GM12865 (cell line): Measurements from ENCODE around the gene TMEM161A.
"Not testable (repeated sequence)": the region's sequence is repeated elsewhere in the genome, so short reads cannot be mapped to it uniquely, and the experiment has no call there.

Source experiments
- DNase-seq: peaks from one replicate; pipeline ENCODE4 v3.0.0; 2010; ENCODE audit warnings: low read depth
- H3K4me3 ChIP-seq: 2 replicates; pipeline ENCODE4 v1.5.1; 2011; ENCODE audit warnings: mild to moderate bottlenecking, low read depth, low read length, control low read depth
- TF ChIP-seq, protein P1 (sequence below): IDR thresholded peaks from 2 replicates; pipeline ENCODE4 v1.5.1; 2011; ENCODE audit warnings: low read length, control low read depth, low read depth, inconsistent platforms; ENCODE audit not compliant: insufficient read depth; ENCODE audit errors: missing control alignments

Gene TMEM161A

DNA sequence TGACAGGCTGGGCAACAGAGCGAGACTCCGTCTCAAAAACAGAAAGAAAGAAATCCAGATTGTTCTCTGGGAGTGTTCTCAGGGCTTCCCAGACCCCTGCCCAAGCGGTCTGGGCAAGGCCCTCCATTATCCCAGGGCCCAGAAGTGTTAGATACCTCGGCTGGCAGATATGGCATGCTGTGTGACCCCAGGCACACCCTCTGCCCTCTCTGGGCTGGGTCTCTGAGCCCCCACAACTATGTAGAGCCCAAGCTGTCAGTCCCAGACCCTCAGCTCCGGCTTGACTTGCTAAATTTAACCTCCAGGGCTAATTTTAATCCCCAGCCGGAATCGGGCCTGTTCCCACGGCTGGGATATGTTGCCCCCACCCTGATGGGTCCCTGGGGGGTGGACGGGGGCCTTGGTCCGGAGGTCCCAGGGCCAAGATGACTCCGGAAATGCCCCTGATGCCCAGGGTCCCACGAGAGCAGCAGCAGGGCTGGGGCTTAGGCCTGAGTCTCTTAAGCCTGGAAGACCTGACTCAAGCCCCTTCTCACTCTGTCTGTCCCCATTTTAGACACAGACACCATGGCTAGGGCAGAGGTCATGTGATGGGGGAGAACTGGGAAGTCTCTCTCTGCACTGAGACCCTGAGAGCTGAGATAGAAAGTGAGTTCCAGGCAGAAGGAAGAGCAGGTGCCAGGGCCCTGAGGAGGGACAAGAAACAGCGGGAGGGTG, 14.5 kb upstream of the TMEM161A start:
- TF ChIP-seq, protein P1, sequence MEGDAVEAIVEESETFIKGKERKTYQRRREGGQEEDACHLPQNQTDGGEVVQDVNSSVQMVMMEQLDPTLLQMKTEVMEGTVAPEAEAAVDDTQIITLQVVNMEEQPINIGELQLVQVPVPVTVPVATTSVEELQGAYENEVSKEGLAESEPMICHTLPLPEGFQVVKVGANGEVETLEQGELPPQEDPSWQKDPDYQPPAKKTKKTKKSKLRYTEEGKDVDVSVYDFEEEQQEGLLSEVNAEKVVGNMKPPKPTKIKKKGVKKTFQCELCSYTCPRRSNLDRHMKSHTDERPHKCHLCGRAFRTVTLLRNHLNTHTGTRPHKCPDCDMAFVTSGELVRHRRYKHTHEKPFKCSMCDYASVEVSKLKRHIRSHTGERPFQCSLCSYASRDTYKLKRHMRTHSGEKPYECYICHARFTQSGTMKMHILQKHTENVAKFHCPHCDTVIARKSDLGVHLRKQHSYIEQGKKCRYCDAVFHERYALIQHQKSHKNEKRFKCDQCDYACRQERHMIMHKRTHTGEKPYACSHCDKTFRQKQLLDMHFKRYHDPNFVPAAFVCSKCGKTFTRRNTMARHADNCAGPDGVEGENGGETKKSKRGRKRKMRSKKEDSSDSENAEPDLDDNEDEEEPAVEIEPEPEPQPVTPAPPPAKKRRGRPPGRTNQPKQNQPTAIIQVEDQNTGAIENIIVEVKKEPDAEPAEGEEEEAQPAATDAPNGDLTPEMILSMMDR, result no peak
- no peak for DNase-seq
- no peak overlapping the region for H3K4me3 ChIP-seq

DNA sequence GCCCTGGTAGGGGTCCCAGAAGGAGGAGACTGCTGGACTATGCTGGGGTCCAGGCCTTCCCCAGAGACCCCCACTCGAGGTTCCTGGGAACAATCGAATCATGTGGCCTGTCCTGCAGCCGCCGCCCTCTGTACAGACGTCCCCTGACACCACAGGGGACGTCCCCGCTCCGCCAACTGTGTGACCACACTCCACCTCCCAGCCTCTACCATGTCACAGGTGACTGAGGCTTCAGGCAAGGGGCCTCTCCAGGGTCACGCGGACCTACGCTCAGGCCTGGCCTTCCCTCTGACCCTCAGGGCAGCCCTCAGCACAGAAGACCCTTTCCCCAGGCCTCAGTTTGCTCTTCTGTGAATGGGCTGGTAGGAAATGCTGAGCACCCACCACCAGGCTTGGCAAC, 13.1 kb upstream of the TMEM161A start:
- H3K4me3 ChIP-seq, result no peak overlapping the region
- TF ChIP-seq, protein P1, result no peak
- peak; percentile 42 for DNase-seq

DNA sequence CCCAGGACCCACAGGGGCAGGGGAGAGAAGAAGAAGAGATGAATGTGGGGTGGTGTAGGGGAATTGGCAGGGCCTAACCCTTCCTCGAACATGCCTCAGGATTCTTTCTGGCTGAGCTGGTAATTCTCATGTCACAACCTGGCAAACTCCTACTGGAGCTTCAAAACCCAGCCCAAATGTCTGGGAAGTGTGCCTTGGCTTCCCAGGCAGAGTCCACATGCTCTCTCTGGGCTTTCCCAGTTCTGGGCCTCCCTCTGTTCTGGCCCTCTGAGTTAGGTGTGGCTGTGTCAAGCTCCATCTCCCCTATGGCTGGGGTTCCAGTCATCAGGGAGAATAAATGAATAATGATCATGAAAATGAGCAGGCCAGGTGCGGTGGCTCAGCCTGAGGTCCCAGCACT, 11.2 kb upstream of the TMEM161A start:
- TF ChIP-seq, protein P1, result no peak
- H3K4me3 ChIP-seq, result no peak overlapping the region
- no peak for DNase-seq

DNA sequence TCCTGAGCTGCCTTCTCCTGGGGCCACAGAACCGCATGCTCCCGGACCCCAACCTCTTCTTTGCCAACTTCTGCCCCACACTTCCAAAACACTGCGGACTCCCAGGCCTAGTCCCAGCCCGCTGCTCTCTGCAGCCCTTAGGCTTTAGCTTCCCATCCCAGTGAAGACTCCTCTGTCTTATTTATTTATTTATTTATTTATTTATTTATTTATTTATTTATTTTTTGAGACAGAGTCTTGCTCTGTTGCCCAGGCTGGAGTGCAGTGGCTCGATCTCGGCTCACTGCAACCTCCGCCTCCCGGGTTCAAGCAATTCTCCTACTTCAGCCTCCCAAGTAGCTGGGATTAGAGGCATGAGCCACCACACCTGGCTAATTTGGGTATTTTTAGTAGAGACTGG, 10.2 kb upstream of the TMEM161A start:
- H3K4me3 ChIP-seq, DNase-seq: not testable (repeated sequence)

DNA sequence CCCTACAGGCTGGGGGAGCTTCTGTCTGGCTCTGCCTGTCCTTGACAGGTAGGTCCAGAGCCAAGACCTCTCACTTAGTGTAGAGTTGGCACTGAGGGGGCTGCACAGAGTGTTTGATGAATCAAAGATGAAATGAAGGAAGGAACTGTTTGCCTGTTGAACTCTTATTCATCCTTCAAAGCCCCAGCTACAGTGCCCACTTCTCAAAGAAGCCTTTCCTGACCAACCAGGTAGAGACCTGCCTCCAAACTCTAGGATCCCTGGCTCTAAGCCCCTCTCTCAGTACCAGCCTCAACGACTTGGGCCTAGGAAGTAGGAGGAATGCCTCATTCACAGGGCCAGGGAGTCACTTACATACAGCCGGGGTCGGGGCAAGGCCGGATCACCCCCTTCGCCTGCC, 9.1 kb upstream of the TMEM161A start:
- H3K4me3 ChIP-seq, result no peak overlapping the region
- DNase-seq, result no peak
- TF ChIP-seq, protein P1, result no peak

DNA sequence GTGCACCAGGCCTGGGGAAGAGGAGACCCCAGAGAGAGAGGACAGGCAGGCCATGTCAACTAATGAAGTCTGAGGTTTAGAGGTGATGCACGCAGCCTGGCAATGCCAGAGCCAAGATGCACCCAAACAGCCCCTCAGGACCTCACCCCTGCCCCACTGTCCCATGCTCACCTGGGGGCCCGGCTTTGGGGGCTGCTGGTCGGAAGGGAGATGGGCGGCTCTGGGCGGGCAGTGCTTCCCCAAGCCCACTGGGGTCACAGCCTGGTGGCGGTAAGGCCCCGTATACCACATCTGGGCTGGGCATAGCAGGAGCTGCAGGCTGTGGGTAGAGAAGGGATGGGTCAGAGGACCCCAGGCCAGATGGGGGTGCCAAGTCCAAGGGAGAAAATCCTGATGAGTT, 8.6 kb upstream of the TMEM161A start:
- H3K4me3 ChIP-seq, result no peak overlapping the region
- no peak for DNase-seq
- TF ChIP-seq, protein P1, result no peak

DNA sequence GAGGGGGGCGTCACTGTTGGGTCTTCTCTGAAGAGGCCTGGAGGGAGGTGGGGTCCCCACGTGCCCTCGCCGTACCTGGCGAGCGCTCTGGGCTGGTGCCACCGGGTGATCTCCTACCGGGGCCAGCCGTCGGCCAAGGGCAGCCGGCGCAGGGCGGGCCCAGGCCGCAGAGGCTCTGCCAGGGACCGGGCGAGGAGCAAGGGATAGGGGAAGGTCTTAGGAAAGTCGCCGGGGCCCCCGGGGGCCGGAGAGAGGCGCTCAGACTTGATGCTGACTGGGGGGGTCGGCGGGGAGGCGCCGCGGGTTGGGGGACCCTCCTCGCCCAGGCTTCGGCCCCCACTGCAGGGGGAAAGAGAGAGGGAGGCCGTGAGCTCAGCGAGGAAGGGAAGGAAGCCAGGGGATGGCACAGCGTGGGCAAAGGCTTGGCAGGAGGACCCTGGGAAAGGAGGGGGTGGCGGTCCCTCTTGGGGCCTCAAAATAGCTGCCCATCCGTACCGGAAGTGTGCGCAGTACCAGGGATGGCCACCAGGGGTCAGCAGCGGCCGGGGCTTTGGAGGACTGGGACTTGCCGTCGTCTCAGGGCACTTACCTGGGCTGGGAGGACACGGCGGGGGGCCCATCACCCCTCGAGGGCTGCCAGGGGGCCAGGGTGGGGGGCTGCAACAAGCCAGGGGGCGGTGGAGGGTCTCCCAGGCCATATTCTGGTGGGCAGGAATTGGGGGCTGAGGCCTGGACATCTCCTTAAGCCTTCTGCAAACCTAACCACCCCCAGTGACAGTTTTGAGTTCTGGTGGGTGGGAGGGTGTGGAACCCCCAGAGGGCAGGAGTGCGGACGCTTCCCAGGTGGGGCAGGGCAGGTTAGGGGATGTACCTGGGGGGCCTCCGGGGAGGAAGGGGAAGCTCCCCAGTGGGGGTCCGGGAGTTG, 7.7 kb upstream of the TMEM161A start:
- TF ChIP-seq, protein P1, result peak; percentile 99
- H3K4me3 ChIP-seq, result no peak overlapping the region
- peak; percentile 81 for DNase-seq
